Progenitor cell of endocrine pancreas (in vitro differentiated cells): ENCODE data around the gene USP48. TPM values are rescaled to one million over a fixed set of nuclear protein-coding genes. Genes with fewer than 3 reads are reported as not detected.

Experiments
- DNase-seq: peaks from one replicate; pipeline ENCODE4 v3.0.0; 2021; ENCODE audit warnings: low spot score; ENCODE audit not compliant: unreplicated experiment
- H3K27ac Mint-ChIP-seq: 2 replicates; pipeline ENCODE4 v1.8.0; 2021; ENCODE audit warnings: mild to moderate bottlenecking, moderate library complexity, mixed read lengths
- H3K27me3 Mint-ChIP-seq: 2 replicates; pipeline ENCODE4 v1.8.0; 2021; ENCODE audit warnings: mixed read lengths
- H3K36me3 Mint-ChIP-seq: 2 replicates; pipeline ENCODE4 v1.8.0; 2022; ENCODE audit warnings: mixed read lengths; ENCODE audit not compliant: insufficient read depth
- H3K4me1 Mint-ChIP-seq: 2 replicates; pipeline ENCODE4 v1.8.0; 2021; ENCODE audit warnings: low read depth, mixed read lengths
- H3K4me3 Mint-ChIP-seq: 2 replicates; pipeline ENCODE4 v1.8.0; 2021; ENCODE audit warnings: low read depth, mild to moderate bottlenecking, moderate library complexity, mixed read lengths
- H3K9me3 Mint-ChIP-seq: 2 replicates; pipeline ENCODE4 v1.8.0; 2021; ENCODE audit warnings: low read depth, mixed read lengths
- CTCF ChIP-seq: fragments of 200-600 bp; sonication (generic); IDR thresholded peaks from one replicate; pipeline ENCODE4 v1.5.0; 2021; ENCODE audit warnings: antibody characterized with exemption, mild to moderate bottlenecking; ENCODE audit not compliant: unreplicated experiment
- total RNA-seq: library from RNA; stranded (reverse); gene quantifications from 2 replicates; pipeline ENCODE4 v1.2.1, GENCODE V29; 2021

USP48 gene
- total RNA-seq, 1 donor from 2014 or later = 77.3 TPM

DNA sequence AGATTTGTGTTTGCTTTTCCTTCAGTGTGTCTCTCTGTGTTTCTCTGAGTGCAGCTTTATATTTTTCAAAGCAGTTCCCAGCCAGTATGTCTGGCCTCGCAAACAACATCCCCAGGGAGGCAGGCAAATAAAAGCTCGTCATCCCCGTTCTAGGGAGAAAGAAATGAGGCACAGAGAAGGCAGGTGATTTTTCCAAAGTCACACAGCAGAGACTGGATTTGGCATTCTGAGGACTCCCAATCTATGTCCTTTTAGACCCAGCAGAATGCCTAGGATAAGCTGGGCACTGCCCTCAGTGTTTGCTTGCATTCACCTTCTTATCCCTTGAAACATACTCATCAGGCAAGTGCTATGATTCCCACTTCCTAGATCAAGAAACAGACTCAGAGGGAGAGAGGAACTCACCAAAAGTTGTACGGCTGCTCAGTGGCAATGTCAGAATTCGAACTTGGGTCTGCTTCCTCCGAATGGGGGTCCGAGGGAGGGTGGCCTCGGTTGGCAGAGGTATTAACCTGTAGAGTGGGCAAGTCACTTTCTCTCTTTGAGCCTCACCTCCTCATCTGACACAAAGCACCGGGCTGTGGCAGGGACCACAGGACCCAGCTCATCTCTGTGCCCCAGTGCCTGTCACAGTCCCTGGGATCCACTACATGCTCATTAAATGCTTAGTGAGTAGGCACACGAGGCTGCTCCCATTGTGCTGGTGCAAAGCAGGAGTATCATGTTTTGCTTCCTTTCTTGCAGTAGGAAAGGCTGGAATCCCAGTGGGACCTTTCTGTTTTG, 118.0 kb downstream of the USP48 start:
- Mint-ChIP-seq H3K4me1 (peaks cover 20% of the 10 kb centered on the region), H3K27me3 (peaks cover 36% of the 10 kb centered on the region), H3K27ac (no peak overlapping the region), H3K4me3 (no peak overlapping the region), H3K36me3 (no peaks in the 10 kb centered on the region), H3K9me3 (no peaks in the 10 kb centered on the region)
- no peak for DNase-seq
- no peak for TF ChIP-seq CTCF

- no peak overlapping the region for H3K27ac Mint-ChIP-seq
- TF ChIP-seq CTCF = no peak
- H3K4me3 Mint-ChIP-seq = no peak overlapping the region
- H3K36me3 Mint-ChIP-seq = no peaks in the 10 kb centered on the region
- peaks cover 20% of the 10 kb centered on the region for H3K4me1 Mint-ChIP-seq
- H3K9me3 Mint-ChIP-seq = no peaks in the 10 kb centered on the region
- peaks cover 42% of the 10 kb centered on the region for H3K27me3 Mint-ChIP-seq
- DNase-seq = no peak
Observed at GRCh38 chr1:21663951-21664805, 118.8 kb downstream of the USP48 start.

GRCh38 chr1:21663248-21663950, 119.5 kb downstream of the USP48 start:
- Mint-ChIP-seq H3K27me3 (peaks cover 42% of the 10 kb centered on the region), H3K27ac (no peak overlapping the region), H3K4me3 (no peak overlapping the region), H3K36me3 (no peaks in the 10 kb centered on the region), H3K9me3 (no peaks in the 10 kb centered on the region), H3K4me1 (peaks cover 20% of the 10 kb centered on the region)
- no peak for TF ChIP-seq CTCF
- DNase-seq = no peak

GRCh38 chr1:21662426-21663247, 120.3 kb downstream of the USP48 start:
- DNase-seq = no peak
- H3K27me3 Mint-ChIP-seq = peaks cover 41% of the 10 kb centered on the region
- no peak for TF ChIP-seq CTCF
- H3K4me1 Mint-ChIP-seq = peaks cover 13% of the 10 kb centered on the region
- H3K27ac Mint-ChIP-seq = no peak overlapping the region
- H3K4me3 Mint-ChIP-seq = no peak overlapping the region
- H3K36me3 Mint-ChIP-seq = no peaks in the 10 kb centered on the region
- H3K9me3 Mint-ChIP-seq = no peaks in the 10 kb centered on the region
